IPS DF 19.7 (cell line): ENCODE results near the gene EPHA5.

Experiments
- DNase-seq: peaks from one replicate; pipeline ENCODE4 v3.0.0-alpha.2; 2013; ENCODE audit warnings: low read depth, low spot score

The EPHA5 gene

GRCh38 chr4:65670331-65671031 lies at the start of gene EPHA5:
TSS of gene EPHA5 (minus strand) at chr4:65670489. CDS start at chr4:65669742, 747 bp downstream.
- peak; percentile 70 for DNase-seq

DNA sequence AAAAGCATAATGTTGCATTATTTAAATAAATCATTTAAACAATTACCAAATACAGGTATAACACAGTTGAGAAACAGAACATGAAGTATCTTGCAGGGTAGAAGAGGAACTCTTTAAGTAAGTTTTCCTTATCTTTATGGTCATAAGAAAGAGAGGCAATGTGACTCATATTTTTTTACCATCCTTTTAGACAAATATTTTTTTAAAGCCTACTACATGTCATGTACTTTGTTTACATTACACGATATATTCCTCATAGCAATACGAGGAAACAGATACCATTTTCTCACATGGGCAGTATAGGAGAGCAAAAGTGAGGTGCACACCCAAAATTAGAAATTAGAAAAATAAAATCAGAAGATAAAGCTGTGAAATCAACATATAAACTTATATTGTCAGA lies 49.3 kb upstream of the EPHA5 start:
- no peak for DNase-seq

GRCh38 chr4:65698631-65699030 lies 28.3 kb upstream of the EPHA5 start:
- no peak for DNase-seq

DNA sequence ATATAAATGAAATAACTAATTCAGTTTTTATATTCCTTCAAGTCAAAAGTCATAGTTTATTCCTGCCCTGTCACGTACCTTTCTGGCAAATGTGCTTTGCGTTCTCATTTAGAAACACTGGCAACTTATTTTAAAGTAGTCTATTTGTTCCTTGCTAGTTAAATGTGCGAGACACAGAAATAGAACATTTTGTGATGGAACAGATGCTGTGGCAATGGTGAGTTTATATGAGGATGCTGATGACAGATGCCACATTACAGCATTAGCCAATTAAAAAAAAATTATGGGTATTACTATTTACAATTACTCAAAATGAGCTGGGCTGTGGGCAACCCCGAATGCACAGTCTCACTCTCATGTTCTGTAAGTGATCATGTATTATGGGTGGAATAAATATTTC lies 26.1 kb upstream of the EPHA5 start:
- DNase-seq = no peak

- DNase-seq = no peak
Observed at GRCh38 chr4:65671372-65671771, 1.1 kb upstream of the EPHA5 start.

GRCh38 chr4:65670020-65670330 lies 314 bp downstream of the EPHA5 start:
- no peak for DNase-seq

GRCh38 chr4:65669111-65670019 lies 924 bp downstream of the EPHA5 start:
- no peak for DNase-seq

DNA sequence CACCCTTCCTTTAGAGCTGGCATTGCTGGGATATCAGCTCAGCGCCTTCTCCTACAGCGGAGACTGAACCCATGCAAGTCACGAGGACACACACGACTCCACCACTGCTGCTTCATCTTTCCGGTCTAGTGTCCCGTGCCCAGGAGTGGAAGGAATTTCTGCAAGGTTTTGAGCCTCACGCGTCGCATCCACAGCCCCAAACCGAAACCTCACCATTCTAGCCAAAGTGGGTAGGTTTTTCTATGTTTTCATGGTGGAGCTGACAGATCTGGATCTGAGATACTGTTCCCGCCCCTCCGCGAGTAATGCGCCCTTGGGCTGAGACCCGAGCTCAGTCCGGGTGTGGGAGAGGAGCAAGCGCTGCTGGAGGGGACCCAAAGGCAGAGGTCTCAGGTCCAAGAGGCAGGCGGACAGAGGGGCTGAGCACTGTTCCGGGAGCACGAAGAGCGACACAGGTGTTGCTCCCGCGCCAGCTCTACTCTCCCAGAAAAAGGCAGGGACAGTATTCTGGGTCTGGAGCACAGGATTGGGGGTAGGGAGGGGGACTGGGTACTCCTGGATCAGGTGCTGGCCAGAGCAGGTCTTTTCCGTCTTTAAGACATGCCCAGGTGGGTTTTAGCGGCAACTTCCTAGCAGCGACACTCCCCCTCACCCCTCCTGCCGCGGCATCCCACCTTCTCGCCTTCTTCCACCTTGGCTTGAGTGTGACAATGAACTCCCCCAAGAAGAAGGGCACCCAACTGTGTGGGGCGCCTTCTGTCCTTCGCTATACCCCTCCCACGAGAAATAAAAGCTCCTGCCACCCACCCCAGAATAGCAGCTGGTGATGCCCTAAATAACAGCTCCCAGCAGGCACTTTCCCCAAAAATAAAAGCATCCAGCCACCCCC lies 1.8 kb downstream of the EPHA5 start:
- no peak for DNase-seq

DNA sequence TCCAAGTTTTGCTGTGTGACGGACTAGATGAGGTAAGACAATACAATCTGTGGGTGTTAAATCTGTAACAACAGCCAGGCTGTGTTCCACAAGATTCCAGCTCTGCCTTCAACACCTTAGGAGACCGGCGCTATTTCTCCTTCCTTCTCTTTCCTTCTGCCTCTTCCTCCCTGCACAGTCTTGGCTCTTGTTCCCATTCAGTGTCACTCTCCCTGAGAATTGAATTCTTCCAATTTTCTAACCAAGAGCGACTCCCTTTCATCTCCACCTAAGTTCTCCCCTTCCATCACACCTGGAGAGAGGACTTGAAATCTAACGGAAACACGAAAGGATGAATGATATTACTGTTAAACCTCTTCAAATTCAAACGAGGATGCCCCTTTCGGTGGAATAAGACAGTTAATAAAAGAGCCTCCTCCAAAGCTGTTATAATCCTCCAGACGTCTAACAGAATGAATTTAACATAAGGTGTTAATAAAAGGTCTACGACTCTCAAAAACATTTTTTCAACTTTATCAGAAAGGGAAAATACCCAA lies 2.7 kb downstream of the EPHA5 start:
- DNase-seq = no peak

DNA sequence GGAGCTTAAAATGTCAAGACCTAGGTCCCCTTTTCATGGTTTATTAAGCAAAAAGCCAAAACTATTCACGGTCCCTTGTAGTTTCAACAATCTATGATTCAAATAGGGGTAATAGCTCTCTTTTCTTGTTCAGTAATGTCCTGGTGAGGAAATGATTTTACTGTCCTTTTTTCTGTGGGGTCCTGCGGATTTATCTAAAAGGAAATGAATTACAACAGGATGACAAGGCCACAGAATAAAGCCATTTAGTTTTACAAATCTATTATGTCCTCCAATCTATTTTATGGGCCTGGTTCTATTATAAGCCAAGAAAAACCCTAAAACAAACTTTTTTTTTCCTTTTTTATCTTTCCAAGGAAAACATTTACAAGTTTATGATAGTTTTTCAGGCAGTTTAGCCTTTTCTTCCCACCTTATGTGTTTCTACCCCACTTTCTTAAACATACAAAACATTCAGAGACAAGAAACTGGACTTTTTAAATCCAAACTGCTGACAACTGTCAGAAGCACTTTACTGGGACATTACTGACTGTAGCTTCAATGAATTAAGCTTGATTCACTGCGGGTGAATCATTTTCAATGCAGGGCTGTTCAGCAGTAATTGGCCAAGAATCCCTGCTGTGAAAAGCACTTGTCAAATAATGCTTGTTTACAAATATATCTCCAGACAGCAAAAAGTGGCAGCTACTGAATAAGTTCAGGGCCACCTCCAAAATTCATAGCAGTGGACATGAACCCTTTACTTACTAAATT lies 4.3 kb downstream of the EPHA5 start:
- no peak for DNase-seq

GRCh38 chr4:65661471-65661870 lies 8.8 kb downstream of the EPHA5 start:
- DNase-seq = no peak

DNA sequence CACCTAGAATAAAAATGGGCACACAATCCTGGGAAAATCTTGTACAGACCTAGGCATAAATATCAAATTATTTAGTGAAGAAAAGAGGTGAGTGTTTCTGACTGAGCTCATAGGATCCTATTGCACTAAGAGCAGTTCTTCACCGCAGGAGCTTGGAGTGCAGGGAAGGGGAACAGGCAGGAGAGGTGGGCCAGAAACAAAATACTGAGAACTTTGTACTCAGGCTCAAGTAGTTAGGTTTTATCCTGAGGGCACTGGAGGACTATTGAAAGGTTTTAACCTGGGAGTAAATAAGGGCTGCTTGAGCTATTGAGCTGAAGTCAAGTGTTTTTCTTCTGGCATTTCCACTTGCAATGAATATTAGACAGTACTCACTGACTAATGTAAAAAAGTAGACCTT lies 12.2 kb downstream of the EPHA5 start:
- DNase-seq = no peak

DNA sequence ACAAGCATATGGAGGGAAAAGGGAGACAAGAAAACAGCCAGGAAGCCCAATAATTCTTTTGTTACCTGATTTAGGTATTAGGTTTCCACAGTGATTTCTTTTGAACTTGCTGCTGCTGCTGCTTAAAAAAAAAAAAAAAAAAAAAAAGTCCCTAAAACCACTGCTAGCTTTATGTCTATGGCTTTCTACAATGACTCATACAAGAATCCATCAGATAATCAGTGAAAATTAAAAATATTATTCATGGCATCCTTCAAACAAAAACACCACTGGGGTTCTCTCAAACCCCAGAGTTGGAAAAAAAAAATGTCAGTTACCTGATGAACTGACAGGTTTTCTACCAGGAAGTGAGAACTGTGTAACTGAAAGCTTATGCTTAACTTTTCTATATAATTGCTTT lies 14.3 kb downstream of the EPHA5 start:
- DNase-seq = no peak

DNA sequence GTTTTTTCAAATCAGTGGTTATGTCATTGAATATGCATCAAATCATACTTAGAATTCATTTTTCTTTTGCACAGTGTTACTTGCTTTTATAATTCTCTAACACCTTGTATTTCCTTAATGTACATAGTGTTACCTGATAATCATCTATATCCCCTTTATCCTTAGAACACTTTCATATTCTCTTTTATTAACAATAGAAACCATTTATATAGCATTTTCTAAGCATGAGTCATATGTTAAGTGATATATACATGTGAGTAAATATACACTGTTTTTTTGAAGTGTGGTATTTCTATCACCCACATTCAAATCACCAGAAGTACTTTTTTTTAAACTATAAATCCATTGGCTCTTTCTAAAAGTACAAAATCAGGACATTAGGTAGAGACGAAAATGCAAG lies 15.3 kb downstream of the EPHA5 start:
- DNase-seq = no peak

GRCh38 chr4:65653740-65654361 lies 16.4 kb downstream of the EPHA5 start:
- DNase-seq = no peak

DNA sequence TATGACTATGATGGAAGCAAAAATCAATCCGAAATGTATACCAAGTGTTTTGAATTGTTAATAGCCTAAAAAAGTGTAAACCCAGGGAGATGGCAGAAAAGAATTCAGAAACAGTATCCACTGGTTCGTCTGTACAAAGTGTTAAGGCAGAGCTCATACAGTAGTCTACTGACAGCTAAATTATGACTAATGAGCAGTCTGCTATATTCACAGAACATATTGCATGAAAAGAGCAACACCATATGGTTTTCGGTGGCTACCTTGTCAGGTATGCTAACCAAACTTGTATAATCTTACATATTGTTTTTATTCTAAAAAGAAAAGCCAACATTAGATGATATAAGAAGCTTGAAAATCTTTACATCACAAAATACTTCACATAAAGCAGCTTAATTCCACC lies 18.5 kb downstream of the EPHA5 start:
- no peak for DNase-seq

DNA sequence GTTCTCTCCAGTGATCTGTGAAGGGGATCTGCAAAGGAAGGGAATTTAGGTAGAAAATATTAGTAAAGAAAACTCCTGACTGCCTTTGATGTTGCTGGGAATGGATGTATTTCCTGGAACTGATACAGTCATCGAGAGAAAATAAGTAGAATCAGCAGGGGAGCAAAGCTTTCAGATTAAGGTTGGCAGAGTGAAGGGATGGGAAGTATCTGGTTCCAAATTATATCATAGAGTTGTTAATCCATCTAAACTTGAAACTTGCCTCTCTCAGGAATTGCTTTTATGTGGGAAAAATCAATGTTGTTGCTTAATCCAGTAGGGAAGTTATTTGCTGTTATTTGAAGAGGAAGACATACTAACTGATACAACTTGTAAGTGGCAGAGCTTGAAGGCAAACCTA lies 19.3 kb downstream of the EPHA5 start:
- DNase-seq = no peak

GRCh38 chr4:65646136-65646535 lies 24.2 kb downstream of the EPHA5 start:
- DNase-seq = no peak

GRCh38 chr4:65645185-65645584 lies 25.1 kb downstream of the EPHA5 start:
- DNase-seq = no peak

- peak; percentile 15 for DNase-seq
Observed at GRCh38 chr4:65635051-65635821, 35.1 kb downstream of the EPHA5 start.
